HFF-Myc (cell line): Measurements from ENCODE around the gene PLN.
A peak's percentile ranks its signal among the peaks of the same experiment; 100 is the strongest.

Experiments used
- DNase-seq: peaks from one replicate; pipeline ENCODE4 v3.0.0-alpha.2; 2011; ENCODE audit warnings: low read depth; ENCODE audit errors: extremely low read depth
- H3K4me3 ChIP-seq: replicated peaks from 2 replicates; pipeline ENCODE4 v1.5.1; 2011; ENCODE audit warnings: low read depth, mild to moderate bottlenecking, control low read depth, low read length
- TF ChIP-seq, protein P1 (sequence below): IDR thresholded peaks from 2 replicates; pipeline ENCODE4 v1.5.1; 2012; ENCODE audit warnings: mild to moderate bottlenecking, low read depth, low read length, control low read depth; ENCODE audit errors: missing control alignments

Gene PLN

DNA sequence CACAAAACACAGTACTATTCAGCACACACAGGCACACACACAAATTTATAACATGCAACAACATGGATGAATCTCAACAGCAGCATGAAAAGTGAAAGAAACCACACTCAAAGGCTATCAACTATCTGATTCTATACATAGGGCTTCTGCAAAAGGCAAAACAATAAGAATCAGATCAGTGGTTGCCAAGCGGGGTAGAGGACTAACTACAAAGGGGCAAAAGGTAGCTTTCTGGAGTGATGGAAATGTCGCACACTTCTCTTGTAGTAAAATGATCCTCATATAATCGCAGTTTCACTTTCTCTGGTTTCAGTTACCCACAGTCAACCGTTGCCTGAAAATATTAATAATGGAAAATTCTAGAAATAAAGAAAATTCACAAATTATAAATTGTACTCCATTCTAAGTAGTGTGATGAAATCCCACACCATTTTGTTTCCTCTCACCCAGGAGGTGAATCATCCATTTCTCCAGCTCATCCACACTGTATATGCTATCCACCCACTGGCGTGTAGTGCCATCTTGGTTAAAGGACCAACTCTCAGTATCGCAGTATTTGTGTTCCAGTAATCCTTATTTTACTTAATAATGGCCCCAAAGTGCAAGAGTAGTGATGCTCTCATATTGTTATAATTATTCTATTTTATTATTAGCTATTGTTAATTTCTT is 12.8 kb upstream of the PLN start:
- TF ChIP-seq, protein P1, sequence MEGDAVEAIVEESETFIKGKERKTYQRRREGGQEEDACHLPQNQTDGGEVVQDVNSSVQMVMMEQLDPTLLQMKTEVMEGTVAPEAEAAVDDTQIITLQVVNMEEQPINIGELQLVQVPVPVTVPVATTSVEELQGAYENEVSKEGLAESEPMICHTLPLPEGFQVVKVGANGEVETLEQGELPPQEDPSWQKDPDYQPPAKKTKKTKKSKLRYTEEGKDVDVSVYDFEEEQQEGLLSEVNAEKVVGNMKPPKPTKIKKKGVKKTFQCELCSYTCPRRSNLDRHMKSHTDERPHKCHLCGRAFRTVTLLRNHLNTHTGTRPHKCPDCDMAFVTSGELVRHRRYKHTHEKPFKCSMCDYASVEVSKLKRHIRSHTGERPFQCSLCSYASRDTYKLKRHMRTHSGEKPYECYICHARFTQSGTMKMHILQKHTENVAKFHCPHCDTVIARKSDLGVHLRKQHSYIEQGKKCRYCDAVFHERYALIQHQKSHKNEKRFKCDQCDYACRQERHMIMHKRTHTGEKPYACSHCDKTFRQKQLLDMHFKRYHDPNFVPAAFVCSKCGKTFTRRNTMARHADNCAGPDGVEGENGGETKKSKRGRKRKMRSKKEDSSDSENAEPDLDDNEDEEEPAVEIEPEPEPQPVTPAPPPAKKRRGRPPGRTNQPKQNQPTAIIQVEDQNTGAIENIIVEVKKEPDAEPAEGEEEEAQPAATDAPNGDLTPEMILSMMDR = no peak
- DNase-seq = no peak
- no peak overlapping the region for H3K4me3 ChIP-seq

DNA sequence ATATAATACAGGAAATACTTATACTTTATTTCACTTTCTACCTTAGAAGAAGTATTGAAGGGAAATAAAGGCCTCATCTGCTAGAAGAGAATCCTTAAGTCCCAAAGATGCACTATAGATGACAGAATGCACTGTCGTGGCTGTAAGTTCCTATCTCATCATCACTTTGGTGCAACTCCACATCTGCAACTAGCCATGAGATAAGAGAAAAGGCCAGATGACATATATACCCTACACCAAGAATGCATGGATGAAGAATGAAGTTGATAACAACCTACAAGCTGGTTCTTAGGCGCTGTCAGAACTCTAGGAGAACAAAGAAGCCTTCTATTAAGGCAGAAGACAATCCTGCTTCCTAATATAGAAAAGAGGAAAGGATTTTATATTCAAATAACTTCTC is 11.6 kb upstream of the PLN start:
- no peak overlapping the region for H3K4me3 ChIP-seq
- no peak for DNase-seq
- TF ChIP-seq, protein P1 = no peak

DNA sequence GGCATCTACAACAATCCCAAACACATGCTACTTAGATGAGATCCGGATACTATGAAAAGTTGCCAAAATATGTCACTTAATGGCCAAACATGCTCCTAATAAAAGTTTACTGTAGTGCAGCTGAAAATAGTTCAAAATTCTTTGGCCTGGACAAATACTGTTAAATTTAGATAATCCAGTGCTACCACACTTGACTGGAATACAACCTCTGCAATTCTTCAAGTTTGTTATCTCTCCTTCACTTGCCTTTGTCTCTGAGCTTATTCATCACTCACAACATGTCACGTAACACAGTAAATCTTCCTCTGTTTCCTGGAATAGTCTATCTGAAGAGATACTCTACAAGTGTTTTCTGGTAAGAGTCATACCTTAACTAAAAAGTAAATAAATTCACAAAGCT is 10.5 kb upstream of the PLN start:
- TF ChIP-seq, protein P1 = no peak
- no peak for DNase-seq
- H3K4me3 ChIP-seq = no peak overlapping the region

DNA sequence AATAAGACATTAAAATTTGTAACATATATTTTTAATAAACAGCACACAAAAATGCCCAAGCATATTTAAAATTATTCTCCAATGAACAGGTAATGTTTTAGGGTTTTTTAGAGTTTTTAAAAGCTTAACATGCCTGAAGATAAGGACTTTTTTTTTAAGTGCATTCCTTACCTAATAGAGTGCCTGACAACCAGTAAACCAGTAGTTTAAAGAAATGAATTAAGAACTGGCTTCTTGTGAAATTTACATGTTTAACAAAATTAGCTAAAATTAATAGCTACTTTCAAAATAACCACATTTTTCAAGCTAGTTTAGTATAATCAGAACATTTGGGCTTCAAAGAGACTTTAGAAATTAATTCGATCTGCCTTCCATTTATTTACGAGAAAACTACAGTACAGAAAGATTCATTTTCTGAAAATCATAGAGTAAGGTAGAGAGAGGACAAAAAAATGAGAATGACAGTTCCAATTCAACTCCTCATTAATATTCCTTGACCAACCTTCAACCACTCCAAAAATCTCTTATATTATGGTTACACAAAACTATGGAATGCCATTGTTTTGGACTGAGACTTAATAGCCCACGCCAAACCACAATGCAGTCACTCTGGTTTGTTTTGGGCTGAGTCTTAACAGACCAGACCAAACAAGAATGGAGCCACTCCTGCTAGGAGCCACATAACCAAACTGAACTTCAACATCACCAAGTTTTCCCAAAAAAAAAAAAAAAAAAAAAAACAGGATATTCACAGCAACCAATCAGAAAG is 5.7 kb upstream of the PLN start:
- no peak overlapping the region for H3K4me3 ChIP-seq
- DNase-seq = peak; percentile 29
- TF ChIP-seq, protein P1 = no peak

DNA sequence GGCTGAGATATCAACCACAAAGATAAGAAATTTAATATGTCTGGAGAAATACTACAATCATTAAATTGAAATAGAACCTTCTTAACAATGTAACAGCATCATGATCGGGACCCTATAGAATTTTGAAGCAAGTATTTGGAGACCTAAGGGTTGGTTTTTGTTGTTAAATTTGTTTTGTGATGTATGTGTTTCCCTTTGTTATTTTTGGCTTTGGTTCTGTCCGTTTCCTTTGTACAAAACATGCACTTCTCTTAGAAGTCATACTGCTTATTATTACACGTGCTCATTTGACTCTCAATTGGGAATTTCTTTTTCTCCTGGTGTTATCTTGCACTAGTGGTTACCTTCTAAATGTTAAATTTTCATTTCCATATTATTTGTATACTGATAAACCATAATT is 4.0 kb upstream of the PLN start:
- TF ChIP-seq, protein P1 = no peak
- no peak for DNase-seq
- no peak overlapping the region for H3K4me3 ChIP-seq

DNA sequence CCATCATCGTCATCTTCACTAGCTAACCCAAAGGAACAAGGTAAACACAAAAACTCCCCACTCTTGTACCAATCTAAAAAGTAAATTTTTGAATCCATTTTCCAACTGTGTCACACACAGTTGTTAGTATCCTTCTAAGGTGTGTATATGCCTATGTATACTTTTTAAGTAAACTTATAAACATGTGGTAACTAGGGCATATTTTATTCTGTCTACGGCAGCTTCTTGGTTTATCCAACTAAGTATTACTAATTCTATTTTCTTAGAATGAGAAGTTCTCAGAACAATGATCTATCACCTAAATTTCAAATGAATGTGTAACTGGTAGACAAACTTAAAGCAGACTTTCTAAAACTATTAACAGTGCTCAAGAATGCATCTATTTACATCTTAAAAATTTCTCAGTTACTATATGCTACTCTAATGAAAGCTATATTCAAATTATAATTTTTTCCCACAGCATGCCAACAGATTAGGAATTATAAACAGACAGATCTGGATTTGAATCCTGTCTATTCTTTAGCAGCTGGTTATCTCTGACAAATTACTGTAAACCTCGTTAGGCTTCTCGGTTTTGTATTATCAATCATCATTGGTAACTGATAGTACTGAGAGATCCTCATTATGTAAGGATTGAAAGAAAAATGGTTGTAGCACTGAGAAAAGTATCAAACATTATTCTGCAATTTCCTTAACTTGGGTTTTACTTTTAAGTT is 1.8 kb upstream of the PLN start:
- TF ChIP-seq, protein P1 = no peak

More for the DNA sequence above, 1.8 kb upstream of the PLN start:
- no peak overlapping the region for H3K4me3 ChIP-seq
- DNase-seq = no peak
